ENCODE data around the gene HAUS3. TPM values are rescaled to one million over a fixed set of nuclear protein-coding genes. Genes with fewer than 3 reads are reported as not detected.

HAUS3 gene
- total RNA-seq, 1 donor: 18.9 TPM

DNA sequence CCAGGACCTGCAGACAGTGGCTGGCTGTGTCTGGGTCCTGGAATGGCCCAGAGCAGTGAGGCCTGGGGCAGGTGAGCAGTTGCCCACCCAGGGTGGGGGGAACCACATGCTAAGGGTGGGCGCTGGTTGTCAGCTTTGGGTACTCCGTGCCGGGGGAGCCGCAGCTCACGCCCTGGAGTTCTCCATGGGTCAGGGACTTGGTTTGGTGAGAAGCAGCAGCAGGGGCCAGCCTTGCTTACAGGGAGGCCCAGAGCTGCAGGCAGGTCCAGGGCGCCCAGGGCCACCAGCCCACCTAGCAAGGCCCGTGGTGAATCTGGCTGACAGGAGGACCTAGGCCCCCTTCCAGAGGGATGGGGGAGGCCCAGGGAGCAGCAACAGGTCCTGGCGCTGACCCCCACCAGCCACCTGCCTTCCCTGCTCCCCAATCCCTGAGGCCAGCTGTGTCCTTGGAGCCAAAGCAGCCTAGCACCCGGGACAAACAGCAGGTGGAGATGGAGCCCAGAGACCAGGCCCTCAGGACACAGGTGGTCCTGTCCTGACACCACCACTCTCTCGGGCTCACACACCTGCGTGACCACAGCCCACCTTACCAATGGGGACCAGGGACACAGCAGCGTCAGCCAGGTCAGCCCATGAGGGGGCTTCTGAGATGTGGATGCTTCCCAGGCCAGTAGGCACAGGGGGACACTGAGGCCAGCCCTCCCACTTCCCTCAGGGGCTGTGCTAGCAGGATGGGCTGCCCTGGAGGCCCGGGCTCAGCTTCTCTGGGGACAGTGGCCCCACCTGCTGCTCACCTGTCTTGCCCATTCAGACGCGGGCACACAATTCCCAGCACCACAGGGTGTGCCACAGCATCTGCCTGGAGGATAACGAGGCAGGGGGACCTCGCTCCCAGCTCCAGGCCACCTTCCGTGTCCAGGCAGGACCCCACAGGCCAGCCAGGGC is 16.4 kb upstream of the HAUS3 start:
- TF ChIP-seq, protein P1, sequence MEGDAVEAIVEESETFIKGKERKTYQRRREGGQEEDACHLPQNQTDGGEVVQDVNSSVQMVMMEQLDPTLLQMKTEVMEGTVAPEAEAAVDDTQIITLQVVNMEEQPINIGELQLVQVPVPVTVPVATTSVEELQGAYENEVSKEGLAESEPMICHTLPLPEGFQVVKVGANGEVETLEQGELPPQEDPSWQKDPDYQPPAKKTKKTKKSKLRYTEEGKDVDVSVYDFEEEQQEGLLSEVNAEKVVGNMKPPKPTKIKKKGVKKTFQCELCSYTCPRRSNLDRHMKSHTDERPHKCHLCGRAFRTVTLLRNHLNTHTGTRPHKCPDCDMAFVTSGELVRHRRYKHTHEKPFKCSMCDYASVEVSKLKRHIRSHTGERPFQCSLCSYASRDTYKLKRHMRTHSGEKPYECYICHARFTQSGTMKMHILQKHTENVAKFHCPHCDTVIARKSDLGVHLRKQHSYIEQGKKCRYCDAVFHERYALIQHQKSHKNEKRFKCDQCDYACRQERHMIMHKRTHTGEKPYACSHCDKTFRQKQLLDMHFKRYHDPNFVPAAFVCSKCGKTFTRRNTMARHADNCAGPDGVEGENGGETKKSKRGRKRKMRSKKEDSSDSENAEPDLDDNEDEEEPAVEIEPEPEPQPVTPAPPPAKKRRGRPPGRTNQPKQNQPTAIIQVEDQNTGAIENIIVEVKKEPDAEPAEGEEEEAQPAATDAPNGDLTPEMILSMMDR (IDR thresholded peaks at IDR 0.05; ENCODE audit: insufficient read depth, low read length): no peak
- no peak for DNase-seq (ENCODE audit: low read depth)
- no peak overlapping the region for H3K4me3 ChIP-seq (ENCODE audit: low read depth, low read length)

- TF ChIP-seq, protein P1 (IDR thresholded peaks at IDR 0.05; ENCODE audit: insufficient read depth, low read length): no peak
- no peak for DNase-seq (ENCODE audit: low read depth)
- no peak overlapping the region for H3K4me3 ChIP-seq (ENCODE audit: low read depth, low read length)
Observed at GRCh38 chr4:2257361-2258081, 15.6 kb upstream of the HAUS3 start.

DNA sequence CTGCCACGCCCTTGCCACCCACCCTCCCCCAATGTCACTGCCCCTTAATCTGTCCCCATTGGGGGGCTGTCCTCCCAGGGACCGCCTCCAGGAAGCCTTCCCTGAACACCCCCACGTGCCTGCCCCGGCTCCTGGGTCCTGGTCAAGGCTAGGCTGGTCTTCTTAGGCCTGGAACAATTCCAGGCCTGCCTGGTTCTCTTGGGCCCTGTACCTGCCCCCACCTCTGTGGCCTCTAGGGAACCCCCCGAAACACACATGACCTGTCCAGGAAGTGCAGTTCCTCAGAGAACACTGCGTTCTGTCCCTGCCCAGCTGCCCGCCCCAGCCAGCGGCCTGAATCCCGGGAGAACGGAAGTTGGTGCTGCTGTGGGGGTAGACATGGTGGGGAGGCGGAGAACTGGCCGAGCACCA is 14.9 kb upstream of the HAUS3 start:
- TF ChIP-seq, protein P1 (IDR thresholded peaks at IDR 0.05; ENCODE audit: insufficient read depth, low read length): no peak
- no peak overlapping the region for H3K4me3 ChIP-seq (ENCODE audit: low read depth, low read length)
- DNase-seq (ENCODE audit: low read depth): no peak

GRCh38 chr4:2256156-2256731 is 14.3 kb upstream of the HAUS3 start:
- no peak for DNase-seq (ENCODE audit: low read depth)
- TF ChIP-seq, protein P1 (IDR thresholded peaks at IDR 0.05; ENCODE audit: insufficient read depth, low read length): no peak
- H3K4me3 ChIP-seq (ENCODE audit: low read depth, low read length): no peak overlapping the region

DNA sequence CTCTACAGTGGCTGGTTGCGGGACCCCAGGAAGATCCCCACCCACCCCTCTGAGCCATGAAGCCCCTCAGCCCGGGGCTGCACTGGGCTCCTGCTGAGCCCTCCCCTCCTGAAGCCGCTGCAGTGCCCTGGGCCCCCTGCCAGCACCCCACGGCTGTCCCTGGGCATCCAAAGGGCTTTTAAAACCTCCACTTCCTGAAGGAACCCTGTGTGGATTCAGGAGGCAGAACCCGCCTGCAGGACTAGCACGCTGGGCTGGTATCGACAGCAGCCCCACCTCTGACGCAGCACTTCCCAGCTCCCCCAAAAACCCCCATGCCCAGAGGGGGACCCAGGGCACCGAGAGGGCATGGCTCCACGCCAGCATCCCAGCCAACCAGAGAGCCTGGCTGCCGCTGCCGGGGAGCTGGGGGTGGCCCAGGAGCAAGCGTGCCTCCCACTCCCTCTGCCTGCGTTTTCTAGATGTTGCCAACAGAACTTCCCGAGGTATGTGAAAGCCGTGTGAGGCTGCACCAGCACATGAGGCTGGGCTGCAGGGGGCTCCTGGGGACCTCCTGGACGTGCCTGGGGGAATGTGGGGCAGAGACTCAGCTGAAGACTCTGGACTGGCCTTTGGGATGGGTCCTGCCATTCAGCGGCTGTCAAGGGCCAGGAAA is 13.7 kb upstream of the HAUS3 start:
- DNase-seq (ENCODE audit: low read depth): peak; percentile 24
- H3K4me3 ChIP-seq (ENCODE audit: low read depth, low read length): no peak overlapping the region
- TF ChIP-seq, protein P1 (IDR thresholded peaks at IDR 0.05; ENCODE audit: insufficient read depth, low read length): no peak
